Measurements from ENCODE around the gene ESRP2. TPM values are rescaled to one million over a fixed set of nuclear protein-coding genes. Genes with fewer than 3 reads are reported as not detected.

ESRP2 gene
- total RNA-seq, 4 donors from 2014 or later: 0.17 to 2.1 (median 0.52) TPM

DNA sequence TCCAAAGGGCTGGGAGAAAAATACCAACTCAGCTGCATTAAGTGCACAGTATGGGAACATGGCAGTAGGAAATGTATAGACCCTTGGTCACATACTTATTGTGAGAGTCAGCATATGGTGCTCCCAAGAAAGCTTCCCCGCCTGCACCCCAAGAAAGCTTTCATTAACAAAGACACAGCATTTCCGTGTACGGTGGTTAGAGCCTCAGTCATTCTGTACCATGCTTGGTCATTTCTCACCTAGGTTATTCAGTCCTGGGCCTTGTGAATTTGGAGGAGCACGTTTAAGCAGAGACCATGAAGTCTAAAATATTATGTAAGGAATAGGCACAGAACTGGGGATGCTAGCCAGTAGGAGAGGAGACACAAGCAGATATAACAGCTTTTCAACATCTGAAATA lies 56.1 kb downstream of the ESRP2 start:
- H3K27me3 ChIP-seq: no peaks in the 10 kb centered on the region
- peaks cover 13 to 79% (median 40%) of the 10 kb centered on the region in 4 donors for H3K36me3 ChIP-seq
- intact Hi-C loops (cut with DNase I): no loop called here

GRCh38 chr16:68179196-68179795 lies 56.6 kb downstream of the ESRP2 start:
- WGBS: 88% methylated on average over 2 of the region's 2 CpGs

More for the DNA sequence above, 56.1 kb downstream of the ESRP2 start:
- no peak overlapping the region for H3K27ac ChIP-seq (replicated peaks in 1 of 4)
- no peaks in the 10 kb centered on the region for H3K9me3 ChIP-seq
- no peak for DNase-seq (ENCODE audit: extremely low spot score)
- 90% methylated on average over 4 of the region's 4 CpGs for WGBS
- TF ChIP-seq POLR2AphosphoS5 (IDR thresholded peaks at IDR 0.05): no peak
- TF ChIP-seq EP300 (IDR thresholded peaks at IDR 0.05): no peak
- no peak for TF ChIP-seq POLR2A (IDR thresholded peaks at IDR 0.05; ENCODE audit: low read depth)
- no peak for TF ChIP-seq CTCF (IDR thresholded peaks at IDR 0.05)
- H3K4me1 ChIP-seq: no peaks in the 10 kb centered on the region
- no peak overlapping the region for H3K4me3 ChIP-seq

More at GRCh38 chr16:68179196-68179795, 56.6 kb downstream of the ESRP2 start:
- TF ChIP-seq CTCF (IDR thresholded peaks at IDR 0.05): no peak
- no peak for TF ChIP-seq POLR2AphosphoS5 (IDR thresholded peaks at IDR 0.05)
- TF ChIP-seq EP300 (IDR thresholded peaks at IDR 0.05): no peak
- no peak for TF ChIP-seq POLR2A (IDR thresholded peaks at IDR 0.05; ENCODE audit: low read depth)
- Histone ChIP-seq H3K4me3 (no peak overlapping the region), H3K27me3 (no peaks in the 10 kb centered on the region), H3K4me1 (no peaks in the 10 kb centered on the region), H3K27ac (replicated peaks in 1 of 4) (no peak overlapping the region), H3K9me3 (no peaks in the 10 kb centered on the region), H3K36me3 (peaks cover 13 to 79% (median 42%) of the 10 kb centered on the region in 4 donors)
- DNase-seq (ENCODE audit: extremely low spot score): no peak
- intact Hi-C loops (cut with DNase I): no loop called here

Small RNAs within 50 kb of the gene (small RNA-seq; reads per million reads assigned to genes)
- gene RF00554 (0 reads per million in 3 donors), gene RNU6-1262P (0 reads per million in 3 donors)

Other genes with a start within 250 kb of the ESRP2 start
- 1 to 10 TPM; 1.4 to 5.5 (median 3.7) TPM for gene DPEP2, start 236.6 kb downstream of the ESRP2 start, total RNA-seq
- gene DPEP2NB, start 220.2 kb downstream of the ESRP2 start, total RNA-seq: not detected
- 10 to 100 TPM in 1 of 4 donors, 1 to 10 TPM in 3; 5.0 to 10.1 (median 8.4) TPM for gene DDX28, start 212.9 kb downstream of the ESRP2 start, total RNA-seq
- 10 to 100 TPM in 1 of 4 donors, 1 to 10 TPM in 3; 8.4 to 12.5 (median 9.7) TPM for gene DUS2, start 212.8 kb downstream of the ESRP2 start, total RNA-seq
- gene NFATC3, start 150.8 kb downstream of the ESRP2 start, total RNA-seq: 10 to 100 TPM; 44.6 to 56.8 (median 50.8) TPM
- 10 to 100 TPM; 10.4 to 22.0 (median 15.3) TPM for gene PLA2G15, start 9.2 kb upstream of the ESRP2 start, total RNA-seq
- gene SLC7A6, start 28.4 kb upstream of the ESRP2 start, total RNA-seq: 10 to 100 TPM; 18.9 to 37.1 (median 27.3) TPM
- gene SLC7A6OS, start 74.8 kb upstream of the ESRP2 start, total RNA-seq: 10 to 100 TPM in 2 of 4 donors, 1 to 10 TPM in 2; 8.7 to 15.7 (median 11.5) TPM
- 10 to 100 TPM; 20.0 to 31.1 (median 26.8) TPM for gene PRMT7, start 74.9 kb upstream of the ESRP2 start, total RNA-seq
- under 1 TPM; 0.32 to 0.92 (median 0.54) TPM for gene SMPD3, start 212.4 kb upstream of the ESRP2 start, total RNA-seq